HepG2 (cell line): Measurements from ENCODE around the gene BACH1. TPM values are rescaled to one million over a fixed set of nuclear protein-coding genes. Genes with fewer than 3 reads are reported as not detected.

Experiments used
- CREM ChIP-seq, 2 experiments: sonication (generic) in 1 of 2; formaldehyde crosslinking in 1 of 2; IDR thresholded peaks; 2 replicates each; pipeline versions ENCODE4 v1.4.0 to v1.6.1; 2016 to 2020; ENCODE audit warnings: antibody characterized with exemption in 1 of 2, mild to moderate bottlenecking in 1 of 2, missing genetic modification reagents in 1 of 2
- HOXA3 ChIP-seq: sonication (generic); formaldehyde crosslinking; IDR thresholded peaks from 2 replicates; pipeline ENCODE4 v1.5.0; 2020; ENCODE audit warnings: missing genetic modification reagents
- NR3C1 ChIP-seq: sonication (generic); formaldehyde crosslinking; IDR thresholded peaks from 2 replicates; pipeline ENCODE4 v1.4.0; 2020; ENCODE audit warnings: missing genetic modification reagents
- RCOR2 ChIP-seq: IDR thresholded peaks from 2 replicates; pipeline ENCODE4 v1.6.1; 2016; ENCODE audit warnings: missing biosample characterization, missing genetic modification reagents
- SP1 ChIP-seq, 2 experiments: fragments of 450-650 bp in 1 of 2; sonication (generic) in 1 of 2; formaldehyde crosslinking in 1 of 2; IDR thresholded peaks; 2 replicates each; pipeline versions ENCODE4 v1.4.0 to v1.6.1; 2016 to 2020; ENCODE audit warnings: missing genetic modification reagents in 1 of 2
- ZFAT ChIP-seq: sonication (generic); formaldehyde crosslinking; conservative IDR thresholded peaks from 2 replicates; pipeline ENCODE4 v1.8.1; 2023; ENCODE audit warnings: missing genetic modification reagents, inconsistent platforms
- ZFP91 ChIP-seq: sonication (generic); formaldehyde crosslinking; IDR thresholded peaks from 2 replicates; pipeline ENCODE4 v1.9.0; 2022; ENCODE audit warnings: missing genetic modification reagents, mild to moderate bottlenecking, borderline replicate concordance
- ZNF589 ChIP-seq: sonication (generic); formaldehyde crosslinking; conservative IDR thresholded peaks from 2 replicates; pipeline ENCODE4 v1.8.0; 2022; ENCODE audit warnings: mild to moderate bottlenecking, moderate library complexity, missing genetic modification reagents
- ZNF704 ChIP-seq: sonication (generic); formaldehyde crosslinking; IDR thresholded peaks from 2 replicates; pipeline ENCODE4 v1.8.1; 2023; ENCODE audit warnings: mild to moderate bottlenecking, inconsistent platforms, moderate library complexity, missing genetic modification reagents, borderline replicate concordance
- polyA plus RNA-seq, 8 experiments: library from polyadenylated mRNA; depleted of rRNA in 3 of 8; stranded (reverse) in 7 of 8; unstranded in 1 of 8; fragments of >200 nt; fragmentation: Illumina TruSeq in 4 of 8; extraction: Trizol in 4 of 8; gene quantifications; 2 replicates each; pipeline versions ENCODE4 v1.2.1 to v1.2.3, GENCODE V29; 2011 to 2016; ENCODE audit warnings: low read depth in 4 of 8, missing spikeins in 1 of 8, mixed read lengths in 1 of 8; ENCODE audit not compliant: insufficient read depth in 1 of 8
- total RNA-seq, 5 experiments: library from RNA; depleted of rRNA; stranded (reverse); fragments of >200 nt; fragmentation: Illumina TruSeq; extraction: Trizol; gene quantifications; 2 replicates each; pipeline ENCODE4 v1.2.3, GENCODE V29; 2016; ENCODE audit warnings: low read depth in 1 of 5
- TF ChIP-seq, protein P1 (sequence below), 2 experiments: fragments of 450-650 bp in 1 of 2; sonication (generic) in 1 of 2; formaldehyde crosslinking; IDR thresholded peaks; 2 replicates each; pipeline versions ENCODE4 v1.5.0 to v1.8.0; 2020 to 2022; ENCODE audit warnings: mild to moderate bottlenecking in 1 of 2, missing genetic modification reagents in 1 of 2

The BACH1 gene
- total and polyA plus RNA-seq, 2 of the 13 experiments (the other 11 are each of a cell fraction or from before 2014, with no cell fraction given) = 16.5 to 51.7 TPM

DNA sequence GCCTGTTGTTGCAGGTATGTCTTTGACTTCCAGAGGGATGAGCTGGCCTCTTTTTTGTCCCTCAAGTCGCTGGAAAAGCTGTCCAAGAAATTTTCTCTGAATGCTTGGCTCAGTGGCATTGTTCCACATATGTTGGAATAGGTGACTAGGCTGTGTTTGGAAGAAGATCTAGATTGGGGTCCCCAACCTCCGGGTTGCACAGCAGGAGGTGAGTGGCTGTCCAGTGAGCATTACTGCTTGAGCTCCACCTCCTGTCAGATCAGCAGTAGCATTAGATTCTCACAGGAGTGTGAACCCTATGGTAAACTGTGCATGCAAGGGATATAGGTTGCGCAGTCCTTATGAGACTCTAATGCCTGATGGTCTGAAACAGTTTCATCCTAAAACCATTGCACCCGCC is 18.1 kb downstream of the BACH1 start (continued):
- TF ChIP-seq ZFP91 (CRISPR knock-in tag) (no peak), ZNF704 (CRISPR knock-in tag) (no peak), ZFAT (no peak), RCOR2 (CRISPR knock-in tag) (no peak), SP1 (IDR thresholded peaks at IDR 0.05) (no peak), SP1 (CRISPR knock-in tag; IDR thresholded peaks at IDR 0.05) (no peak), ZNF589 (CRISPR knock-in tag) (no peak), CREM (IDR thresholded peaks at IDR 0.05) (no peak), CREM (CRISPR knock-in tag; IDR thresholded peaks at IDR 0.05) (no peak), HOXA3 (no peak), NR3C1 (CRISPR knock-in tag) (no peak)
- TF ChIP-seq, protein P1, sequence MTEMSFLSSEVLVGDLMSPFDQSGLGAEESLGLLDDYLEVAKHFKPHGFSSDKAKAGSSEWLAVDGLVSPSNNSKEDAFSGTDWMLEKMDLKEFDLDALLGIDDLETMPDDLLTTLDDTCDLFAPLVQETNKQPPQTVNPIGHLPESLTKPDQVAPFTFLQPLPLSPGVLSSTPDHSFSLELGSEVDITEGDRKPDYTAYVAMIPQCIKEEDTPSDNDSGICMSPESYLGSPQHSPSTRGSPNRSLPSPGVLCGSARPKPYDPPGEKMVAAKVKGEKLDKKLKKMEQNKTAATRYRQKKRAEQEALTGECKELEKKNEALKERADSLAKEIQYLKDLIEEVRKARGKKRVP (CRISPR knock-in tag; IDR thresholded peaks at IDR 0.05) = no peak
